Effector memory CD8-positive, alpha-beta T cell (primary cell): Measurements from ENCODE around the gene ANKLE2.
"Not testable (repeated sequence)": the region's sequence is repeated elsewhere in the genome, so short reads cannot be mapped to it uniquely, and the experiment has no call there.

Source experiments
- ATAC-seq: fragments of 150-1000 bp; cut with Tn5 transposase; replicated peaks from 2 replicates; pipeline ENCODE4 v1.10.0; 2021; ENCODE audit warnings: mild to moderate bottlenecking, moderate library complexity
- DNase-seq, 3 experiments: peaks; one replicate each; pipeline ENCODE4 v3.0.0; 2021
- H3K27ac Mint-ChIP-seq, 2 donors: one replicate each; pipeline ENCODE4 v1.8.0; 2022; ENCODE audit warnings: mild to moderate bottlenecking in 2 of 2, mixed read lengths in 2 of 2, moderate library complexity in 2 of 2
- H3K27me3 Mint-ChIP-seq, 2 donors: one replicate each; pipeline ENCODE4 v1.8.0; 2022; ENCODE audit warnings: mixed read lengths in 2 of 2
- H3K36me3 Mint-ChIP-seq: one replicate; pipeline ENCODE4 v1.8.0; 2022; ENCODE audit warnings: mild to moderate bottlenecking, moderate library complexity, mixed read lengths; ENCODE audit not compliant: insufficient read depth
- H3K4me1 Mint-ChIP-seq, 2 donors: one replicate each; pipeline ENCODE4 v1.8.0; 2022; ENCODE audit warnings: low read depth in 2 of 2, mixed read lengths in 2 of 2
- H3K4me3 Mint-ChIP-seq, 2 donors: one replicate each; pipeline ENCODE4 v1.8.0; 2022; ENCODE audit warnings: mild to moderate bottlenecking in 2 of 2, mixed read lengths in 2 of 2, moderate library complexity in 2 of 2
- H3K9me3 Mint-ChIP-seq, 2 donors: one replicate each; pipeline ENCODE4 v1.8.0; 2022; ENCODE audit warnings: mixed read lengths in 2 of 2

ANKLE2 gene

GRCh38 chr12:132773077-132773955, 11.7 kb upstream of the ANKLE2 start:
- ATAC-seq (no peak), DNase-seq (no peak)
- H3K27me3 Mint-ChIP-seq, result no peaks in the 10 kb centered on the region
- H3K27ac Mint-ChIP-seq, result peak overlapping the region in 1 of 2 donors; percentile 20
- no peak overlapping the region for H3K4me3 Mint-ChIP-seq
- peaks cover 6 to 8% of the 10 kb centered on the region in 2 donors for H3K4me1 Mint-ChIP-seq
- peaks cover 32% of the 10 kb centered on the region for H3K36me3 Mint-ChIP-seq
- H3K9me3 Mint-ChIP-seq, result no peaks in the 10 kb centered on the region

DNA sequence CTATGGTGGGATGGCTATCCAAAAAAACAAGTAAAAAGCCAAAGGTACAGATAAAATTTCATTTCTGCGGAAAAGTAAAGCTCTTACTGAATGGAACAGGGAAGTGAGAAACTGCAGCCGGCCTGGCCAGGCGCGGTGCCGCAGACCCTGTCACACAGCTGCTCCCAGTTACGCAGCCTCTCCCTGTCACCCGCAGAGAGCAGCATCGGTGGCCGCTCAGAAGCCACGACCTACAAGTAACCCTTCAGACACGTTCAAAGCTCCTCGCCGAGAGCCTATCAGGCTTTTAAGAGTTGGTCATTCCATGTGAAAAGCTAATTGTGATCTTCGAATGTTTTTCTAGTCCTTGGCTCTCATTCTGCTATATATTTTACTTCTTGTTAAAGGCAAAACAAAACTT, 11.0 kb upstream of the ANKLE2 start:
- Mint-ChIP-seq H3K27me3 (no peaks in the 10 kb centered on the region), H3K9me3 (no peaks in the 10 kb centered on the region), H3K4me1 (peaks cover 8 to 11% of the 10 kb centered on the region in 2 donors), H3K4me3 (no peak overlapping the region), H3K27ac (peak overlapping the region in 1 of 2 donors; percentile 20), H3K36me3 (peaks cover 30% of the 10 kb centered on the region)
- no peak for DNase-seq
- ATAC-seq, result no peak

GRCh38 chr12:132771126-132771838, 9.7 kb upstream of the ANKLE2 start:
- peaks cover 8 to 12% of the 10 kb centered on the region in 2 donors for H3K4me1 Mint-ChIP-seq
- peaks cover 23% of the 10 kb centered on the region for H3K36me3 Mint-ChIP-seq
- ATAC-seq (peak; percentile 77), DNase-seq (peak in 1 of 3 experiments; percentile 9)
- no peak overlapping the region for H3K4me3 Mint-ChIP-seq
- H3K27ac Mint-ChIP-seq, result peak overlapping the region in 1 of 2 donors; percentile 79
- no peaks in the 10 kb centered on the region for H3K27me3 Mint-ChIP-seq
- H3K9me3 Mint-ChIP-seq, result no peaks in the 10 kb centered on the region

GRCh38 chr12:132766380-132767085, 4.9 kb upstream of the ANKLE2 start:
- H3K27ac Mint-ChIP-seq, result no peak overlapping the region
- peaks cover 6 to 16% of the 10 kb centered on the region in 2 donors for H3K4me1 Mint-ChIP-seq
- H3K27me3 Mint-ChIP-seq, result no peaks in the 10 kb centered on the region
- H3K4me3 Mint-ChIP-seq, result no peak overlapping the region
- H3K9me3 Mint-ChIP-seq, result no peaks in the 10 kb centered on the region
- peaks cover 15% of the 10 kb centered on the region for H3K36me3 Mint-ChIP-seq
- no peak for DNase-seq
- ATAC-seq, result no peak

GRCh38 chr12:132765361-132765760, 3.7 kb upstream of the ANKLE2 start:
- ATAC-seq (no peak), DNase-seq (no peak)
- H3K9me3 Mint-ChIP-seq, result no peaks in the 10 kb centered on the region
- peaks cover 24% of the 10 kb centered on the region for H3K36me3 Mint-ChIP-seq
- H3K27ac Mint-ChIP-seq, result no peak overlapping the region
- peaks cover 8 to 21% of the 10 kb centered on the region in 2 donors for H3K4me1 Mint-ChIP-seq
- no peaks in the 10 kb centered on the region for H3K27me3 Mint-ChIP-seq
- H3K4me3 Mint-ChIP-seq, result no peak overlapping the region

- no peaks in the 10 kb centered on the region for H3K27me3 Mint-ChIP-seq
- H3K36me3 Mint-ChIP-seq, result peaks cover 25% of the 10 kb centered on the region
- peaks cover 12 to 26% of the 10 kb centered on the region in 2 donors for H3K4me1 Mint-ChIP-seq
- ATAC-seq (no peak), DNase-seq (no peak)
- H3K27ac Mint-ChIP-seq, result no peak overlapping the region
- no peaks in the 10 kb centered on the region for H3K9me3 Mint-ChIP-seq
- H3K4me3 Mint-ChIP-seq, result no peak overlapping the region
These were observed 2.6 kb upstream of the ANKLE2 start for GRCh38 chr12:132764231-132764630.

GRCh38 chr12:132761921-132762583, 420 bp upstream of the ANKLE2 start:
- ATAC-seq (peak; percentile 88), DNase-seq (peak; percentile 78 to 81 (median 78))
- Mint-ChIP-seq H3K4me1 (peaks cover 12 to 19% of the 10 kb centered on the region in 2 donors), H3K27ac (peak overlapping the region in 1 of 2 donors; percentile 62), H3K9me3 (no peaks in the 10 kb centered on the region), H3K27me3 (no peaks in the 10 kb centered on the region), H3K36me3 (peaks cover 34% of the 10 kb centered on the region), H3K4me3 (peak overlapping the region; percentile 65 to 66)

DNA sequence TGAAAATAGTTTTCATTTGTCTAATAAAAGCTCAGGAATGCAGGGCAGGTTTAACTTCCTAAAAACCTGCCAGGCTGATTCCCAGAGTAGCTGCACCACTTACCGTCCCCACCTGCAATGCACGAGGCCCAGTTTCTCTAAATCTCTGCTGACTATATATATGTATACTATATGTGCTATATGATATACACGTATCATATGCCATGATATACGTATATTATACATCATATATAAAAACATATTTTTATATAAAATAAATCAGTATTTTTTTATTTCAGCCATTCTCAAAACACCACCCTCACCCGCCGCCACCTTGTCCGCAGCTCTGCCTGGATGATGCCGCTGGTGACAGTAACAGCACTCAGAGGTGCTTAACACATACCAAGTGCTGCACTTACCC, 2.3 kb downstream of the ANKLE2 start:
- no peaks in the 10 kb centered on the region for H3K9me3 Mint-ChIP-seq
- H3K27me3 Mint-ChIP-seq, result no peaks in the 10 kb centered on the region
- ATAC-seq, result no peak

GRCh38 chr12:132758825-132759224, 2.8 kb downstream of the ANKLE2 start:
- H3K27me3 Mint-ChIP-seq, H3K27ac Mint-ChIP-seq, DNase-seq, H3K9me3 Mint-ChIP-seq, ATAC-seq, H3K4me3 Mint-ChIP-seq: not testable (repeated sequence)
- Mint-ChIP-seq H3K36me3 (peaks cover 55% of the 10 kb centered on the region), H3K4me1 (peaks cover 12 to 23% of the 10 kb centered on the region in 2 donors)

More for the DNA sequence above, 2.3 kb downstream of the ANKLE2 start:
- peak overlapping the region in 1 of 2 donors; percentile 94 for H3K27ac Mint-ChIP-seq
- peaks cover 12 to 23% of the 10 kb centered on the region in 2 donors for H3K4me1 Mint-ChIP-seq
- no peak for DNase-seq
- H3K36me3 Mint-ChIP-seq, result peaks cover 50% of the 10 kb centered on the region
- peak overlapping the region in 1 of 2 donors; percentile 83 for H3K4me3 Mint-ChIP-seq

DNA sequence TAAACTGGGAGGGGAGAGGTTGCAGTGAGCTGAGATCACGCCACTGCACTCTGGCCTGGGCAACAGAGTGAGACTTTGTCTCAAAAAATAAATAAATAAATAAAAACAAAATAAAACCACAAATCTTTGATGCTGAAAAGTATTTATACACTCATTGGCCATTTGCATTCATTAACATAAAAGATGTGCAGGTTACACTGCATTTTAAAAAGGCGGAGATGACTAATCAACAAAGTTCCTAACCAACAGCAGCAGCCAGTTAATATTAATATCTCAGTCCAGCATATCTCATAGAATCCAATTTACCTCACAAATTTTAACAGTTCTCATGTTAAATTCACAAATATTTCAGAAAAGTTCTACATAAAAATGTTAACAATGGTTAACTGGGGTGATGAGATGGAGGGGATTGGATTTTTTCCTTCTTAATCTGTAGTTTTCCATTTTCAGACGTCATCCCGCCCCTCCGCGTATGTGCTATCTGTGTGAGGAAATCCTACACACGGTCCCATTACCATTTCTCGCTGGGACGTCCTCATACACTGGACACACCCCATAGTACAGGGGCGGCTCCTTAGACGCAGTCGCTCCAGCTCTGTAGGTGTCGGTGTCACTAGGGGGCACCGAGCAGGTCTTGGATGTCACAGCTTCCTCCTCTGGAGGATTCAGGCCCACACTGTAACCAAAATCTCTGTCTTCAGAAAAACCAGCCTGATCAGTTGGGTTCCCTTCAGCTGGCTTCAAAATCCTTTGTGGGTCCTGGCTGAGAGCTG, 7.3 kb downstream of the ANKLE2 start:
- no peaks in the 10 kb centered on the region for H3K27me3 Mint-ChIP-seq

GRCh38 chr12:132753670-132754069, 8.0 kb downstream of the ANKLE2 start:
- not testable (repeated sequence) for H3K27ac Mint-ChIP-seq, DNase-seq, H3K4me1 Mint-ChIP-seq, H3K27me3 Mint-ChIP-seq, ATAC-seq, H3K4me3 Mint-ChIP-seq, H3K9me3 Mint-ChIP-seq
- peaks cover 80% of the 10 kb centered on the region for H3K36me3 Mint-ChIP-seq

More for the DNA sequence above, 7.3 kb downstream of the ANKLE2 start:
- Mint-ChIP-seq H3K4me1 (peaks cover 0 to 5% of the 10 kb centered on the region in 2 donors), H3K36me3 (peaks cover 73% of the 10 kb centered on the region), H3K9me3 (no peaks in the 10 kb centered on the region), H3K27ac (no peak overlapping the region), H3K4me3 (no peak overlapping the region)
- ATAC-seq (no peak), DNase-seq (no peak)

DNA sequence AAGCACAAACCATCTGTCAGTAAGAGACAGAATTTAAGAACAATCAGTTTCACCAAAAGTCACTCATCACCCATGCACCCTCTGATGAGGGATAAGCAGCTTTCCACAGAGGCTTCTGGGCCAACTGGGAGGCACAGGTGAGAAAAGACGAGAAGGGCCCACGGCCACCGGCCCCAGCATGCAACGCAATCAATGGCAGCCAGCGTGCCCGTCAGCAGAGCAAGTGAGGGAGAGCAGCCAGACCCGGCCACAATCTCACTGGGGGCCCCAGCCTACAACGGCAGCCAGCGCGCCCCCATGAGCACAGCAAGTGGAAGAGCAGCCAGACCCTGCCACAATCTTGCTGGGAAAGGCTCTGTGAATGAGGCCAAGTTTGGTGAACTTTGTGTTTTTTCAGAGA, 13.3 kb downstream of the ANKLE2 start:
- H3K27ac Mint-ChIP-seq, result no peak overlapping the region
- no peak for ATAC-seq
- H3K4me1 Mint-ChIP-seq, result peaks cover 6% of the 10 kb centered on the region in 2 donors
- no peaks in the 10 kb centered on the region for H3K27me3 Mint-ChIP-seq
- no peak for DNase-seq
- H3K9me3 Mint-ChIP-seq, result no peaks in the 10 kb centered on the region
- H3K4me3 Mint-ChIP-seq, result no peak overlapping the region
- H3K36me3 Mint-ChIP-seq, result peaks cover 96% of the 10 kb centered on the region
